Measurements from ENCODE around the gene ABHD12B.

Gene ABHD12B

DNA sequence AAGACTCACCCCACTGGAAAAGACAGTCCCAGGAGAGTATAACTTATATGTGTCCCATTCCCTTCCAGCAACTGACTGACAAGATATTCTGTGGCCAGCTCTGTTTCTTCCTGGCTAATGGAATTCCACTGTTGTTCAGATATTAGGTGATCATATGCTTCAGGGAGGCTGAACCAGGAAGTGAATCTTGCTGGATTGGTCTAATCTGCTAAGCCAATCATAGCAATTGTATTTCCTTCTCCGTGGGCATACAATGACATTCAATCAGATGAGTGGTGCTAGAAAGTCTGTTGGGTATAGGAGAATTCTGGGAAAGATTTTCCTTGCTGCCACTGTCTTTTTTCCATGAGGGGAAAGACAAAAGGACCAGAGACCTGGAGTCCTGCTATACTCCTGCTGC, 60.3 kb downstream of the ABHD12B start:
- Histone ChIP-seq H3K27me3 (ENCODE audit: insufficient read depth, poor library complexity, severe bottlenecking) (no peaks in the 10 kb centered on the region), H3K4me3 (replicated peaks; ENCODE audit: insufficient read depth, low read length) (no peak overlapping the region), H3K27ac (replicated peaks) (peak overlapping the region; percentile 10; the same call in 1 of the 2 replicates)
- DNase-seq (ENCODE audit: low read depth in 1 of 2, low spot score in 1 of 2): no peak
- TF ChIP-seq, protein P1, sequence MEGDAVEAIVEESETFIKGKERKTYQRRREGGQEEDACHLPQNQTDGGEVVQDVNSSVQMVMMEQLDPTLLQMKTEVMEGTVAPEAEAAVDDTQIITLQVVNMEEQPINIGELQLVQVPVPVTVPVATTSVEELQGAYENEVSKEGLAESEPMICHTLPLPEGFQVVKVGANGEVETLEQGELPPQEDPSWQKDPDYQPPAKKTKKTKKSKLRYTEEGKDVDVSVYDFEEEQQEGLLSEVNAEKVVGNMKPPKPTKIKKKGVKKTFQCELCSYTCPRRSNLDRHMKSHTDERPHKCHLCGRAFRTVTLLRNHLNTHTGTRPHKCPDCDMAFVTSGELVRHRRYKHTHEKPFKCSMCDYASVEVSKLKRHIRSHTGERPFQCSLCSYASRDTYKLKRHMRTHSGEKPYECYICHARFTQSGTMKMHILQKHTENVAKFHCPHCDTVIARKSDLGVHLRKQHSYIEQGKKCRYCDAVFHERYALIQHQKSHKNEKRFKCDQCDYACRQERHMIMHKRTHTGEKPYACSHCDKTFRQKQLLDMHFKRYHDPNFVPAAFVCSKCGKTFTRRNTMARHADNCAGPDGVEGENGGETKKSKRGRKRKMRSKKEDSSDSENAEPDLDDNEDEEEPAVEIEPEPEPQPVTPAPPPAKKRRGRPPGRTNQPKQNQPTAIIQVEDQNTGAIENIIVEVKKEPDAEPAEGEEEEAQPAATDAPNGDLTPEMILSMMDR (IDR thresholded peaks at IDR 0.05; ENCODE audit: insufficient read depth, low read length): no peak
- TF ChIP-seq GABPA (IDR thresholded peaks at IDR 0.05; ENCODE audit: low read depth): no peak
- TF ChIP-seq, protein P2, sequence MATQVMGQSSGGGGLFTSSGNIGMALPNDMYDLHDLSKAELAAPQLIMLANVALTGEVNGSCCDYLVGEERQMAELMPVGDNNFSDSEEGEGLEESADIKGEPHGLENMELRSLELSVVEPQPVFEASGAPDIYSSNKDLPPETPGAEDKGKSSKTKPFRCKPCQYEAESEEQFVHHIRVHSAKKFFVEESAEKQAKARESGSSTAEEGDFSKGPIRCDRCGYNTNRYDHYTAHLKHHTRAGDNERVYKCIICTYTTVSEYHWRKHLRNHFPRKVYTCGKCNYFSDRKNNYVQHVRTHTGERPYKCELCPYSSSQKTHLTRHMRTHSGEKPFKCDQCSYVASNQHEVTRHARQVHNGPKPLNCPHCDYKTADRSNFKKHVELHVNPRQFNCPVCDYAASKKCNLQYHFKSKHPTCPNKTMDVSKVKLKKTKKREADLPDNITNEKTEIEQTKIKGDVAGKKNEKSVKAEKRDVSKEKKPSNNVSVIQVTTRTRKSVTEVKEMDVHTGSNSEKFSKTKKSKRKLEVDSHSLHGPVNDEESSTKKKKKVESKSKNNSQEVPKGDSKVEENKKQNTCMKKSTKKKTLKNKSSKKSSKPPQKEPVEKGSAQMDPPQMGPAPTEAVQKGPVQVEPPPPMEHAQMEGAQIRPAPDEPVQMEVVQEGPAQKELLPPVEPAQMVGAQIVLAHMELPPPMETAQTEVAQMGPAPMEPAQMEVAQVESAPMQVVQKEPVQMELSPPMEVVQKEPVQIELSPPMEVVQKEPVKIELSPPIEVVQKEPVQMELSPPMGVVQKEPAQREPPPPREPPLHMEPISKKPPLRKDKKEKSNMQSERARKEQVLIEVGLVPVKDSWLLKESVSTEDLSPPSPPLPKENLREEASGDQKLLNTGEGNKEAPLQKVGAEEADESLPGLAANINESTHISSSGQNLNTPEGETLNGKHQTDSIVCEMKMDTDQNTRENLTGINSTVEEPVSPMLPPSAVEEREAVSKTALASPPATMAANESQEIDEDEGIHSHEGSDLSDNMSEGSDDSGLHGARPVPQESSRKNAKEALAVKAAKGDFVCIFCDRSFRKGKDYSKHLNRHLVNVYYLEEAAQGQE (IDR thresholded peaks at IDR 0.05; ENCODE audit: insufficient replicate concordance, low read depth): no peak
- TF ChIP-seq SPI1 (IDR thresholded peaks at IDR 0.05; ENCODE audit: borderline replicate concordance, low read depth): no peak
- no peak for TF ChIP-seq POLR2AphosphoS5 (IDR thresholded peaks at IDR 0.05; ENCODE audit: low read depth)

DNA sequence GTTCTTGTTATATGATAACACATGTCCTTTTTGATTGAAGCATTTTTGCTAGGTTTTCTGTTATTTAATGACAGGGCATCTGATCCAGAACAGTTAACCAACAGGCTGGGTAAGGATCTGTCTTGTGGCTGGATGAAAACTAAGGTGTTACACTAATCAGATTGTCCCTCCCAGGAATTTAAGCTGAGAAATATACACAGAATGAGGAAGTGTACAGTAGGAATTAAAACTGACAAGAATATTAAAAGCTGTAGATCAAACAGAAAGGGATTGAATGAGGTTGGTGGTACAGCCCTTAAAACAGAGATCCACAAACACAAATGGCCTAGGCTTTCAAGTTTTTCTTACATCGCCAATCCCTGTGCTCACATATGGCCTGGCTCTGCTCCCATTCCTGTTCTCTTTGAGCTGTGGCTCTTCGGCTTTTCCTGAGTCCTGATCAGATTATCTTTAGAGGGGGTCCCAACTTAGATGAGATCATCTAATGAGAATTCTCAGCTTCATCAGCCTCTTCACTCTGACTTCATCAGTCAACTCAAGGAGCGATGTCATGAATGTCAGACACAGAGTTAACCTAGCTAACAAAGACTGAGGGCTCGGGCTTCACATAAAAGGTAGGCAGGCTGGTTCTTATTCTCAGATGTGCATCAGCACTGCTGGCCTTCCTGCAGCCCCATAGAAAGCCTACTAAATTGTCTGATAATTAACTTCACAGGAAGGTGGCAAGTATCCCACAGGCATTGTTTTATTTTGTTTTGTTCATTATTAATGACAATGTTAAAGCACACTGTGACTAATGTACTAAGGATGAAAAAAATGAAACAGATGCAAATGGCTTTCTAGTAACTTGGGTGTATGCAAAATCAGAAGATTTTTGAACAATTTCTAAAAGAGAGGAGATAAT, 61.0 kb downstream of the ABHD12B start:
- Histone ChIP-seq H3K4me3 (replicated peaks; ENCODE audit: insufficient read depth, low read length) (no peak overlapping the region), H3K27me3 (ENCODE audit: insufficient read depth, poor library complexity, severe bottlenecking) (no peaks in the 10 kb centered on the region), H3K27ac (replicated peaks) (peak overlapping the region; percentile 10; the same call in 1 of the 2 replicates)
- peak; percentile 85 for TF ChIP-seq SPI1 (IDR thresholded peaks at IDR 0.05; ENCODE audit: borderline replicate concordance, low read depth)
- TF ChIP-seq, protein P2 (IDR thresholded peaks at IDR 0.05; ENCODE audit: insufficient replicate concordance, low read depth): no peak
- no peak for DNase-seq (ENCODE audit: low read depth in 1 of 2, low spot score in 1 of 2)

DNA sequence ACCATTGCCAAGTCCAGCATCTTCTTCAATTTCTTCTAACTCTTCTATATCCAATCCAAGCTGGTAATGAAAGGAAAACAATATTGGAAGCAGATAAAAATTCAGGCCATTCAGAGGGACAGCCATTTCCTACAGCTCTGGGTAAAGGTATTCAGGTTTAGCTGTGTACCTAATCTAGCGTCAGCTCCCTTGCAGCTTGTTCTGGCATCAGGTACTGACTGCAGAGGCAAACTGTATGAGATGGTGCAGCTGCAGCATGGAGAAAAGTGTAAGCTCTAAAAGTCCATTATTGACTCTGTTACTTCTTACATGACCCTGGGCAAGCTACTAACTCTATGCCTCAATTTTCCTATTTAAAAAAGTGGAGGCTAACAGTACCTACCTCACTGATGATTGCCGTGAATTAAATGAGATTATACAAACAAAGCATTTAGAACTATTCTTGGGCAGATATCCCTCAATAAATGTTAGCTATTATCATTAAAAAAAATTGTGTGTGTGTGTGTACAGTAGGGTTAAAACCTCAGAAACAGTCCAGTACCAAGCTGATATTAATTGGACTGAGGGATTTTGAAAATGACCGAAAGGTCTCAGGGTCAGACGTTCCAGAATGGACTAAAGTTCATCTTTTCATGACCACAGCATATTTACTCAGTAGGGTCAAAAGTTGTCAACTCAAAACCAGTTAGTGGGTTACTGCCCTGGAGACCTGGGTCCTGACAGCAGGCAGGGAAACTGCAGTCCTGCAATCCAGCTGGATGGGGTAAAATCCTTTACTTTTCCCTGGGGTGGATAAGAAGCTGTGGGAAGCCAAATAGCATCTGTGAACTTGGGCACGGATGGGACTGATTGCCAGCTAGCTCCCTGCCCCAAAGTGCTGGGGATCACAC, 63.5 kb downstream of the ABHD12B start:
- no peak overlapping the region; the same call in 1 of the 2 replicates for H3K27ac ChIP-seq (replicated peaks)
- no peaks in the 10 kb centered on the region for H3K27me3 ChIP-seq (ENCODE audit: insufficient read depth, poor library complexity, severe bottlenecking)
- no peak for DNase-seq (ENCODE audit: low read depth in 1 of 2, low spot score in 1 of 2)
- no peak overlapping the region for H3K4me3 ChIP-seq (replicated peaks; ENCODE audit: insufficient read depth, low read length)
- TF ChIP-seq, protein P1 (IDR thresholded peaks at IDR 0.05; ENCODE audit: insufficient read depth, low read length): no peak
- TF ChIP-seq SPI1 (IDR thresholded peaks at IDR 0.05; ENCODE audit: borderline replicate concordance, low read depth): no peak
- TF ChIP-seq, protein P2 (IDR thresholded peaks at IDR 0.05; ENCODE audit: insufficient replicate concordance, low read depth): no peak
- no peak for TF ChIP-seq POLR2AphosphoS5 (IDR thresholded peaks at IDR 0.05; ENCODE audit: low read depth)
- no peak for TF ChIP-seq GABPA (IDR thresholded peaks at IDR 0.05; ENCODE audit: low read depth)

Data from HL-60 (cell line).